Smooth muscle cell (in vitro differentiated cells): Measurements from ENCODE around the gene RALGPS2. TPM values are rescaled to one million over a fixed set of nuclear protein-coding genes. Genes with fewer than 3 reads are reported as not detected.

Source experiments
- DNase-seq: peaks from one replicate; lab custom pipeline; 2025; ENCODE audit not compliant: unreplicated experiment; lab: John Stamatoyannopoulos, UW
- H2AFZ ChIP-seq: fragments of 200-600 bp; sonication (generic); 2 replicates; pipeline ENCODE4 v1.6.0; 2016; ENCODE audit warnings: antibody characterized with exemption, low read depth, mild to moderate bottlenecking
- H3F3A ChIP-seq: fragments of 200-600 bp; sonication (generic); 2 replicates; pipeline ENCODE4 v1.6.0; 2017; ENCODE audit warnings: antibody characterized with exemption, low read depth
- H3K27ac ChIP-seq: fragments of 200-600 bp; sonication (generic); 2 replicates; pipeline ENCODE4 v1.5.1; 2016; ENCODE audit warnings: low read depth, mild to moderate bottlenecking
- H3K27me3 ChIP-seq: fragments of 200-600 bp; sonication (generic); 2 replicates; pipeline ENCODE4 v1.6.1; 2016; ENCODE audit warnings: low read depth, mild to moderate bottlenecking
- H3K36me3 ChIP-seq: fragments of 200-600 bp; sonication (generic); 2 replicates; pipeline ENCODE4 v1.5.1; 2016; ENCODE audit warnings: low read depth
- H3K4me1 ChIP-seq: fragments of 200-600 bp; sonication (generic); 2 replicates; pipeline ENCODE4 v1.5.1; 2016; ENCODE audit warnings: low read depth
- H3K4me2 ChIP-seq: fragments of 200-600 bp; sonication (generic); 2 replicates; pipeline ENCODE4 v1.6.0; 2016; ENCODE audit warnings: mild to moderate bottlenecking
- H3K4me3 ChIP-seq: fragments of 200-600 bp; sonication (generic); 2 replicates; pipeline ENCODE4 v1.5.1; 2016; ENCODE audit warnings: mild to moderate bottlenecking
- H3K79me2 ChIP-seq: fragments of 200-600 bp; sonication (generic); 2 replicates; pipeline ENCODE4 v1.6.0; 2016; ENCODE audit warnings: low read depth, mild to moderate bottlenecking
- H3K9ac ChIP-seq: fragments of 200-600 bp; sonication (generic); 2 replicates; pipeline ENCODE4 v1.6.0; 2016; ENCODE audit warnings: low read depth
- H3K9me3 ChIP-seq: fragments of 200-600 bp; sonication (generic); replicated peaks from 2 replicates; pipeline ENCODE4 v1.5.1; 2016; ENCODE audit warnings: low read depth
- H4K20me1 ChIP-seq: fragments of 200-600 bp; sonication (generic); 2 replicates; pipeline ENCODE4 v1.6.0; 2016; ENCODE audit warnings: low read depth
- CTCF ChIP-seq: fragments of 200-600 bp; sonication (generic); IDR thresholded peaks from 2 replicates; pipeline ENCODE4 v1.5.1; 2017; ENCODE audit warnings: borderline replicate concordance, mild to moderate bottlenecking, antibody characterized with exemption; ENCODE audit not compliant: insufficient read depth, poor library complexity, severe bottlenecking
- WGBS: methylation state at CpG from one replicate; pipeline ENCODE4 v1.1.7; 2016; ENCODE audit warnings: low lambda C conversion rate; 5-methylcytosine and 5-hydroxymethylcytosine counted together
- polyA plus RNA-seq: library from polyadenylated mRNA; unstranded; fragments of >200 nt; fragmentation: Nextera tagmentation; extraction: Ambion mirVana; gene quantifications from 2 replicates; pipeline ENCODE4 v1.2.1, GENCODE V29; 2016
- total RNA-seq: library from RNA; depleted of rRNA; stranded (reverse); fragments of >200 nt; gene quantifications from 2 replicates; pipeline ENCODE4 v1.2.3, GENCODE V29; 2014

Gene RALGPS2
- total and polyA plus RNA-seq, 2 experiments from 2014 or later: 4.7 to 23.8 TPM

GRCh38 chr1:178898401-178898800 lies 173.4 kb downstream of the RALGPS2 start:
- H3K4me2 ChIP-seq: no peak overlapping the region
- no peak overlapping the region for H3K9ac ChIP-seq
- no peaks in the 10 kb centered on the region for H3K27me3 ChIP-seq
- no peaks in the 10 kb centered on the region for H4K20me1 ChIP-seq
- H3K4me1 ChIP-seq: no peaks in the 10 kb centered on the region
- WGBS: 100% methylated on average over 1 of the region's 1 CpG
- H3K27ac ChIP-seq: no peak overlapping the region
- no peak overlapping the region for H2AFZ ChIP-seq
- H3K9me3 ChIP-seq: no peaks in the 10 kb centered on the region
- no peak for TF ChIP-seq CTCF
- no peak overlapping the region for H3K4me3 ChIP-seq
- no peaks in the 10 kb centered on the region for H3K36me3 ChIP-seq
- H3K79me2 ChIP-seq: no peaks in the 10 kb centered on the region
- DNase-seq: no peak
- H3F3A ChIP-seq: no peaks in the 10 kb centered on the region

DNA sequence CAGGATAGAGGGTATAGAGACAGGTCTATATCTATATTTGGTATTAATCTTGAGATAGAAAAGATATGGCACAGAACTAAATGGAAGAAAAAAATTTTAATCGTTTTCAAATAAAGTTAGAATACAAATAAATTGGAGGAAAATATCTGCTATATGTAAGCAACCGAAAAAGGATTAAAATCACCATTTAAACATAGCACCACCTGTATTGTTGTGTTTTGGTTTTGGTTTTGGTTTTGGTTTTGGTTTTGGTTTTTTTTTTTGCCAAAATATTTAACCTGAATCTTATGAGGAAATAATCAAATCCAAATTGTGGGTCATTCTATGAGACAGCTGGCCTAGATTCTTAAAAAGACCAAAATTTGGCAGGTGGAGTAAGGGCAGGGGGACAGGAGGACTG lies 174.4 kb downstream of the RALGPS2 start:
- Histone ChIP-seq H3K27ac (no peak overlapping the region), H3K9ac (no peak overlapping the region), H3K4me2 (no peak overlapping the region), H3F3A (no peaks in the 10 kb centered on the region), H2AFZ (no peak overlapping the region), H3K27me3 (no peaks in the 10 kb centered on the region), H3K36me3 (no peaks in the 10 kb centered on the region), H3K79me2 (no peaks in the 10 kb centered on the region), H3K9me3 (no peaks in the 10 kb centered on the region), H3K4me1 (no peaks in the 10 kb centered on the region), H3K4me3 (no peak overlapping the region), H4K20me1 (no peaks in the 10 kb centered on the region)
- DNase-seq: no peak
- over 99% methylated on average over 2 of the region's 2 CpGs for WGBS
- TF ChIP-seq CTCF: no peak

- 97% methylated on average over 1 of the region's 1 CpG for WGBS
- no peak for DNase-seq
- no peak for TF ChIP-seq CTCF
- Histone ChIP-seq H3F3A (no peaks in the 10 kb centered on the region), H3K79me2 (no peaks in the 10 kb centered on the region), H3K4me3 (no peak overlapping the region), H3K4me2 (no peak overlapping the region), H2AFZ (no peak overlapping the region), H3K36me3 (no peaks in the 10 kb centered on the region), H3K27ac (no peak overlapping the region), H4K20me1 (no peaks in the 10 kb centered on the region), H3K9ac (no peak overlapping the region), H3K9me3 (no peaks in the 10 kb centered on the region), H3K27me3 (no peaks in the 10 kb centered on the region), H3K4me1 (no peaks in the 10 kb centered on the region)
Measured at GRCh38 chr1:178901482-178902125, 176.6 kb downstream of the RALGPS2 start.

DNA sequence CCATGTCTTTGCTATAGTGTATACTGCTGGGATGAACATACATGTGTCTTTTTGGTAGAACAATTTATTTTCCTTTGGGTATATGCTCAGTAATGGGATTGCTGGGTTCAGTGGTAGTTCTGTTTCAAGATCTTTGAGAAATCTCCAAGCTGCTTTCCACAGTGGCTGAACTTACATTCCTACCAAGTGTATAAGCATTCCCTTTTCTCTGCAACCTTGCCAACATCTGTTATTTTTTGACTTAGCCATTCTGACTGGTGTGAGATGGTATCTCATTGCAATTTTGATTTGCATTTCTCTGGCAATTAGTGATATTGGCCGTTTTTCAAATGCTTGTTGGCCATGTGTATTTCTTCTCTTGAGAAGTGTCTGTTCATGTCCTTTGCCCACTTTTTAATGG lies 183.3 kb downstream of the RALGPS2 start:
- no peak overlapping the region for H2AFZ ChIP-seq
- H4K20me1 ChIP-seq: no peaks in the 10 kb centered on the region
- H3K9me3 ChIP-seq: no peaks in the 10 kb centered on the region
- no peaks in the 10 kb centered on the region for H3K27me3 ChIP-seq
- no peaks in the 10 kb centered on the region for H3K4me1 ChIP-seq
- 90% methylated on average over 1 of the region's 1 CpG for WGBS
- TF ChIP-seq CTCF: no peak
- no peak for DNase-seq
- H3K79me2 ChIP-seq: no peaks in the 10 kb centered on the region
- no peaks in the 10 kb centered on the region for H3K36me3 ChIP-seq
- no peaks in the 10 kb centered on the region for H3F3A ChIP-seq
- no peak overlapping the region for H3K4me2 ChIP-seq
- H3K4me3 ChIP-seq: no peak overlapping the region
- no peak overlapping the region for H3K27ac ChIP-seq
- no peak overlapping the region for H3K9ac ChIP-seq
